H1 (cell line): ENCODE measurements around the gene PLEKHH2. TPM values are rescaled to one million over a fixed set of nuclear protein-coding genes. Genes with fewer than 3 reads are reported as not detected.

Experiments
- CTCF ChIA-PET: fragments of 300-600 bp; sonication (Branson Sonifier 250); formaldehyde crosslinking; loops from one replicate; lab custom pipeline; 2021; ENCODE audit not compliant: partially characterized antibody; lab: Charles Lee
- POLR2A ChIA-PET: fragments of 300-600 bp; sonication (Branson Sonifier 250); formaldehyde crosslinking; loops from one replicate; lab custom pipeline; 2021; ENCODE audit warnings: inconsistent platforms; ENCODE audit not compliant: partially characterized antibody; lab: Charles Lee
- DNase-seq, 2 experiments: peaks; one replicate each; pipeline versions ENCODE4 v3.0.0 to v3.0.0-alpha.2; 2010 to 2022; ENCODE audit warnings: low spot score in 2 of 2, low read depth in 1 of 2, mixed read lengths in 1 of 2
- FAIRE-seq: peaks from 2 replicates; lab custom pipeline; 2011; peaks lifted over from hg19 to GRCh38; lab: Jason Lieb, UNC
- H2AFZ ChIP-seq: 2 replicates; pipeline ENCODE4 v1.8.1; 2012; ENCODE audit warnings: low read length, inconsistent platforms
- H2AK5ac ChIP-seq: 2 replicates; pipeline ENCODE4 v1.6.1; 2013; ENCODE audit warnings: low read depth, low read length
- H2BK120ac ChIP-seq: replicated peaks from 2 replicates; pipeline ENCODE3; 2013; ENCODE audit warnings: low read depth, low read length, inconsistent platforms
- H2BK12ac ChIP-seq: 2 replicates; pipeline ENCODE4 v1.6.1; 2013; ENCODE audit warnings: low read depth, low read length
- H2BK15ac ChIP-seq: 2 replicates; pipeline ENCODE4 v1.6.1; 2013; ENCODE audit warnings: low read length
- H2BK20ac ChIP-seq: 2 replicates; pipeline ENCODE4 v1.6.1; 2013; ENCODE audit warnings: low read length
- H2BK5ac ChIP-seq: 2 replicates; pipeline ENCODE4 v1.6.1; 2013; ENCODE audit warnings: low read depth, low read length
- H3K14ac ChIP-seq: 2 replicates; pipeline ENCODE4 v1.6.1; 2013; ENCODE audit warnings: inconsistent platforms; ENCODE audit not compliant: insufficient read length
- H3K18ac ChIP-seq: 2 replicates; pipeline ENCODE4 v1.6.1; 2013; ENCODE audit warnings: low read length; ENCODE audit errors: extremely low read depth
- H3K23ac ChIP-seq: 2 replicates; pipeline ENCODE4 v1.6.1; 2013; ENCODE audit warnings: inconsistent platforms; ENCODE audit not compliant: insufficient read length
- H3K23me2 ChIP-seq: 2 replicates; pipeline ENCODE4 v1.6.1; 2013; ENCODE audit warnings: low read depth, low read length
- H3K27ac ChIP-seq: 2 replicates; pipeline ENCODE4 v1.6.1; 2011; ENCODE audit warnings: low read depth, low read length, inconsistent platforms
- H3K27me3 ChIP-seq, 4 experiments: replicated peaks in 1 of 4; 1 replicate in 1 of 4; 2 replicates in 3 of 4; pipeline versions ENCODE4 v1.6.1 to v1.8.1; 2011 to 2013; ENCODE audit warnings: low read length in 3 of 4, mild to moderate bottlenecking in 3 of 4, inconsistent platforms in 2 of 4, mixed read lengths in 2 of 4, moderate library complexity in 1 of 4; ENCODE audit not compliant: control insufficient read depth in 3 of 4, insufficient read depth in 3 of 4; ENCODE audit errors: extremely low read depth in 1 of 4
- H3K36me3 ChIP-seq, 4 experiments: 2 replicates each; pipeline versions ENCODE4 v1.6.1 to v1.8.1; 2011 to 2013; ENCODE audit warnings: mild to moderate bottlenecking in 4 of 4, low read length in 3 of 4, moderate library complexity in 2 of 4, control low read depth in 1 of 4, inconsistent platforms in 1 of 4; ENCODE audit not compliant: insufficient read depth in 4 of 4, control insufficient read depth in 2 of 4
- H3K4ac ChIP-seq: replicated peaks from 2 replicates; pipeline ENCODE3; 2013; ENCODE audit warnings: low read length, low read depth, mixed read lengths, inconsistent platforms; ENCODE audit not compliant: insufficient read length
- H3K4me1 ChIP-seq, 4 experiments: replicated peaks in 1 of 4; 1 replicate in 1 of 4; 2 replicates in 3 of 4; pipeline versions ENCODE4 v1.6.1 to v1.8.1; 2011 to 2013; ENCODE audit warnings: low read length in 3 of 4, inconsistent platforms in 2 of 4, mixed read lengths in 1 of 4; ENCODE audit not compliant: insufficient read depth in 4 of 4, control insufficient read depth in 3 of 4
- H3K4me2 ChIP-seq, 2 experiments: 2 replicates each; pipeline versions ENCODE4 v1.6.1 to v1.8.1; 2011 to 2013; ENCODE audit warnings: low read depth in 2 of 2, low read length in 2 of 2, control low read depth in 1 of 2, inconsistent platforms in 1 of 2, mild to moderate bottlenecking in 1 of 2; ENCODE audit not compliant: insufficient read depth in 1 of 2
- H3K4me3 ChIP-seq, 4 experiments: fragments of 200-600, 300-600 bp in 1 of 4; sonication (generic), shearing (Covaris generic), sonication (Bioruptor Twin) in 1 of 4; 2 replicates each; pipeline versions ENCODE4 v1.5.1 to v1.8.1; 2011 to 2016; ENCODE audit warnings: low read length in 4 of 4, low read depth in 3 of 4, control low read depth in 2 of 4, inconsistent platforms in 2 of 4, mild to moderate bottlenecking in 2 of 4, mixed read lengths in 1 of 4, moderate library complexity in 1 of 4; ENCODE audit not compliant: insufficient read depth in 2 of 4; ENCODE audit errors: extremely low read depth in 1 of 4
- H3K56ac ChIP-seq: replicated peaks from 2 replicates; pipeline ENCODE3; 2013; ENCODE audit warnings: low read depth, mild to moderate bottlenecking, mixed read lengths, low read length, inconsistent platforms; ENCODE audit not compliant: insufficient read length
- H3K79me1 ChIP-seq: 2 replicates; pipeline ENCODE4 v1.6.1; 2013; ENCODE audit warnings: low read depth, low read length, control low read depth
- H3K79me2 ChIP-seq, 2 experiments: 2 replicates each; pipeline versions ENCODE4 v1.6.1 to v1.8.1; 2012 to 2013; ENCODE audit warnings: low read length in 2 of 2, mild to moderate bottlenecking in 2 of 2, inconsistent platforms in 1 of 2; ENCODE audit not compliant: insufficient read depth in 2 of 2, control insufficient read depth in 1 of 2
- H3K9ac ChIP-seq, 4 experiments: replicated peaks in 1 of 4; 1 replicate in 1 of 4; 2 replicates in 3 of 4; pipeline versions ENCODE4 v1.6.1 to v1.8.1; 2011 to 2013; ENCODE audit warnings: low read depth in 3 of 4, low read length in 3 of 4, control low read depth in 2 of 4, mild to moderate bottlenecking in 2 of 4, moderate library complexity in 2 of 4, inconsistent platforms in 1 of 4; ENCODE audit errors: extremely low read depth in 1 of 4
- H3K9me3 ChIP-seq, 2 experiments: 2 replicates each; pipeline versions ENCODE4 v1.6.1 to v1.8.1; 2012 to 2013; ENCODE audit warnings: mild to moderate bottlenecking in 2 of 2, moderate library complexity in 2 of 2, control low read depth in 1 of 2, inconsistent platforms in 1 of 2, low read depth in 1 of 2, low read length in 1 of 2, mixed read lengths in 1 of 2; ENCODE audit not compliant: insufficient read depth in 2 of 2
- H4K20me1 ChIP-seq, 2 experiments: replicated peaks in 1 of 2; 2 replicates each; pipeline versions ENCODE3 to v1.8.1; 2011 to 2013; ENCODE audit warnings: inconsistent platforms in 2 of 2, low read length in 2 of 2, mild to moderate bottlenecking in 1 of 2; ENCODE audit not compliant: insufficient read depth in 2 of 2, control insufficient read depth in 1 of 2
- H4K5ac ChIP-seq: 2 replicates; pipeline ENCODE4 v1.6.1; 2013; ENCODE audit warnings: low read length, low read depth, mixed read lengths, inconsistent platforms; ENCODE audit not compliant: insufficient read length
- H4K8ac ChIP-seq: 2 replicates; pipeline ENCODE4 v1.8.0; 2013; ENCODE audit warnings: mild to moderate bottlenecking, moderate library complexity, low read length, inconsistent platforms; ENCODE audit not compliant: insufficient read depth; ENCODE audit errors: extremely low read depth
- H4K91ac ChIP-seq: replicated peaks from 2 replicates; pipeline ENCODE3; 2013; ENCODE audit warnings: low read length, mixed read lengths, inconsistent platforms; ENCODE audit not compliant: insufficient read length
- BCL11A ChIP-seq, 2 experiments: IDR thresholded peaks; one replicate each; pipeline ENCODE4 v1.6.1; 2011; ENCODE audit warnings: low read depth in 2 of 2, low read length in 2 of 2, mild to moderate bottlenecking in 2 of 2
- GABPA ChIP-seq: IDR thresholded peaks from 2 replicates; pipeline ENCODE4 v1.6.1; 2011; ENCODE audit warnings: mild to moderate bottlenecking, low read length, moderate library complexity, borderline replicate concordance; ENCODE audit not compliant: insufficient read depth
- HDAC2 ChIP-seq, 2 experiments: fragments of 300-600 bp in 1 of 2; sonication (generic) in 1 of 2; IDR thresholded peaks; 2 replicates each; pipeline ENCODE4 v1.6.1; 2011 to 2012; ENCODE audit warnings: low read depth in 2 of 2, low read length in 2 of 2, mild to moderate bottlenecking in 2 of 2, moderate library complexity in 2 of 2, borderline replicate concordance in 1 of 2, inconsistent platforms in 1 of 2
- HDAC6 ChIP-seq: IDR thresholded peaks from one replicate; pipeline ENCODE4 v1.7.1; 2012; ENCODE audit warnings: low read depth, mild to moderate bottlenecking, inconsistent platforms, low read length, moderate library complexity
- JUN ChIP-seq: IDR thresholded peaks from 2 replicates; pipeline ENCODE4 v1.6.1; 2011; ENCODE audit warnings: low read depth, mild to moderate bottlenecking, improper control_type of control experiment, low read length
- KDM4A ChIP-seq: IDR thresholded peaks from one replicate; pipeline ENCODE4 v1.7.1; 2012; ENCODE audit warnings: low read depth, mild to moderate bottlenecking, moderate library complexity, low read length, inconsistent platforms; ENCODE audit not compliant: severe bottlenecking
- NRF1 ChIP-seq: IDR thresholded peaks from 2 replicates; pipeline ENCODE4 v1.6.1; 2011; ENCODE audit warnings: mild to moderate bottlenecking, low read depth, low read length, improper control_type of control experiment
- RBBP5 ChIP-seq: IDR thresholded peaks from 2 replicates; pipeline ENCODE4 v1.7.1; 2012; ENCODE audit warnings: low read depth, mild to moderate bottlenecking, inconsistent platforms, low read length, moderate library complexity, borderline replicate concordance
- SP4 ChIP-seq: IDR thresholded peaks from 2 replicates; pipeline ENCODE4 v1.6.1; 2012; ENCODE audit warnings: low read length, inconsistent platforms
- TAF7 ChIP-seq: optimal IDR thresholded peaks from 2 replicates; pipeline ENCODE3; 2011; ENCODE audit warnings: low read depth, mild to moderate bottlenecking, inconsistent platforms, low read length, moderate library complexity, borderline replicate concordance
- ZNF274 ChIP-seq: IDR thresholded peaks from 2 replicates; pipeline ENCODE4 v1.7.0; 2012; ENCODE audit warnings: low read length, borderline replicate concordance; ENCODE audit errors: extremely low read depth
- WGBS, 2 experiments: shearing (Covaris generic) in 1 of 2; methylation state at CpG; one replicate each; pipeline versions ENCODE4 v1.1.6 to v1.1.7; 2013 to 2015; ENCODE audit warnings: low lambda C conversion rate in 2 of 2, mixed read lengths in 2 of 2, inconsistent platforms in 1 of 2, low coverage in 1 of 2, missing lambda C conversion rate in 1 of 2; ENCODE audit not compliant: insufficient replicate concordance in 2 of 2, insufficient coverage in 1 of 2, insufficient read length in 1 of 2; ENCODE audit errors: extremely low coverage in 1 of 2, missing lambda C conversion rate in 1 of 2; 5-methylcytosine and 5-hydroxymethylcytosine counted together
- polyA plus RNA-seq, 7 experiments: library from polyadenylated mRNA; depleted of rRNA in 3 of 7; stranded (reverse) in 5 of 7; unstranded in 2 of 7; fragments of >200 nt in 5 of 7; fragments of 200-250 nt in 2 of 7; gene quantifications; 1 replicate in 5 of 7; 2 replicates in 1 of 7; 4 replicates in 1 of 7; pipeline versions ENCODE4 v1.2.1 to v1.2.3, GENCODE V29; 2011 to 2013; ENCODE audit warnings: missing spikeins in 2 of 7, mixed read lengths in 2 of 7
- total RNA-seq: library from RNA; stranded (reverse); fragmentation: NEBNext Ultra II Directional; extraction: Animal tissue kit (Norgen Biotek cat#: 25700); gene quantifications from 2 replicates; pipeline ENCODE4 v1.2.1, GENCODE V29; 2021

The PLEKHH2 gene
- total and polyA plus RNA-seq, 2 of the 8 experiments (the other 6 are each of a cell fraction or from before 2014, with no cell fraction given), result 2.2 to 5.0 TPM

- CTCF ChIA-PET, result interaction anchor here (1.4 to 1.9 kb wide), 4 partner anchors 13 to 161 kb away, joined by 3 to 8 read pairs (median 4); no protein-coding TSS in a partner anchor
- Histone ChIP-seq H3K79me1 (no peaks in the 10 kb centered on the region; the same call in 1 of the 2 replicates), H3K56ac (no peak overlapping the region), H2BK120ac (no peak overlapping the region), H2BK20ac (no peak overlapping the region), H4K5ac (no peak overlapping the region), H3K18ac (no peak overlapping the region), H4K20me1 (no peaks in the 10 kb centered on the region), H3K9me3 (no peaks in the 10 kb centered on the region), H3K36me3 (no peaks in the 10 kb centered on the region), H3K4ac (no peak overlapping the region), H3K23ac (no peak overlapping the region), H2BK5ac (no peak overlapping the region), H3K9ac (no peak overlapping the region), H3K23me2 (no peaks in the 10 kb centered on the region), H3K14ac (no peak overlapping the region), H4K8ac (no peak overlapping the region), H3K27ac (no peak overlapping the region), H3K4me3 (no peak overlapping the region), H2AFZ (no peak overlapping the region), H2AK5ac (no peak overlapping the region), H3K4me2 (no peak overlapping the region), H2BK15ac (no peak overlapping the region), H2BK12ac (no peak overlapping the region), H3K4me1 (no peaks in the 10 kb centered on the region), H3K27me3 (no peaks in the 10 kb centered on the region), H4K91ac (no peak overlapping the region), H3K79me2 (no peaks in the 10 kb centered on the region)
- DNase-seq, result no peak
- WGBS, 2 experiments, result 77% methylated on average over 8 of the region's 8 CpGs; no CpG with 5 or more reads in 1 of the 2 experiments
- no peak for FAIRE-seq
- TF ChIP-seq KDM4A, result no peak
- TF ChIP-seq HDAC6, result no peak
- no peak for TF ChIP-seq HDAC2 (IDR thresholded peaks at IDR 0.05; ENCODE audit: borderline replicate concordance in 1 of 2, low read depth in 2 of 2, low read length in 2 of 2)
- no peak for TF ChIP-seq RBBP5
- no peak for TF ChIP-seq TAF7
- TF ChIP-seq ZNF274, result no peak
- no peak for TF ChIP-seq SP4
- no peak for TF ChIP-seq GABPA
- TF ChIP-seq JUN, result no peak
- TF ChIP-seq NRF1, result no peak
- no peak for TF ChIP-seq BCL11A (IDR thresholded peaks at IDR 0.05; ENCODE audit: low read depth in 2 of 2, low read length in 2 of 2)
- POLR2A ChIA-PET, result no interaction called here
Measured at GRCh38 chr2:43737097-43737854, 100.2 kb downstream of the PLEKHH2 start.
